ENCODE results near the gene HOXB8. TPM values are rescaled to one million over a fixed set of nuclear protein-coding genes. Genes with fewer than 3 reads are reported as not detected.

The HOXB8 gene
- polyA plus RNA-seq, 1 donor, result 0.49 TPM

DNA sequence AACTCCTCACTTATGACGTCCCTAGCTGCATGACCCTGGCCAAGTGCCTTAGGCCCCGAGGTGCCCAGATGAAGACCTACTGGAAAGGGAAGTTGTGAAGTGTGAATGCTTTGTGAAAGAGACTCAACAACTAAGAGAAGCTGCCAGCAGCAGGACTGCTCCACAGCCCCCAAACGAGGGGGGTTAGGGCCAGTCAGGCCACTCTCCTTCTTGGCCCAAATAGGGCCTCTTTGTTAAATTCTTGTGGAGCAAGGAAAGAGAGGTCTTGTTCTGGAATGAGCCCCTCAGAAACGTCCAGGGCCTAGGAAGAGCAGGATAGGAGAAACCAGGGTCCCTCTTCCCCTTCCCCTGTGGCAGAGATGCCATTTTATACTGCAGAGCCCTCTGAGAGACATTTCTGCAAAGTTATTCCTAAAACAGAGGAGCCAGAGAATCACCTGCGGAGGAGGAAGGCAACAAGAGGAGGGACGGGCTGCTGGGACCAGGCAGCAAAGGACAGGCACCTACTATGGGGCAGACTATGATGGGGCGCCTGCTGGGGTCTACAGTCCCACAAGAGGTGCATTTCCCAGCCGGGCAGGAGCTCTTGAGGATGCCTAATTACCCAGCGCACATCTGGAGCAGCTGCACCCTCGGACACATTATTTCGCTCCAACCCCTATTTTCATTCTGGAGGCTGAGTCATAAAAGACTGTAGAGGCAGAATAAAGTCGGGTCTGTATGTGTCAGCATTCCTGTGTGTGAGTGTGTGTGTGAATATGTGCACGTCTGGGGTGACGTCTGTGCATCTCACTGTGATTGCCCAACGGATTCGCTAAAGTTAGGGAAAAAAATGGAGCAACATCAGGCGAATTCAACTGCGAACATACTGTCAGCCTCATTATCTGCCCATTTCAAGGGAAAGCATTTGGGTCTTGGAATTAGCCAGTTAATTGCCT lies 22.5 kb upstream of the HOXB8 start:
- no peak for DNase-seq

GRCh38 chr17:48636177-48637018 lies 21.3 kb upstream of the HOXB8 start:
- DNase-seq, result no peak

GRCh38 chr17:48634493-48635208 lies 19.6 kb upstream of the HOXB8 start:
- no peak for DNase-seq

GRCh38 chr17:48633266-48633677 lies 18.2 kb upstream of the HOXB8 start:
- no peak for DNase-seq

GRCh38 chr17:48632579-48633265 lies 17.6 kb upstream of the HOXB8 start:
- DNase-seq, result no peak

DNA sequence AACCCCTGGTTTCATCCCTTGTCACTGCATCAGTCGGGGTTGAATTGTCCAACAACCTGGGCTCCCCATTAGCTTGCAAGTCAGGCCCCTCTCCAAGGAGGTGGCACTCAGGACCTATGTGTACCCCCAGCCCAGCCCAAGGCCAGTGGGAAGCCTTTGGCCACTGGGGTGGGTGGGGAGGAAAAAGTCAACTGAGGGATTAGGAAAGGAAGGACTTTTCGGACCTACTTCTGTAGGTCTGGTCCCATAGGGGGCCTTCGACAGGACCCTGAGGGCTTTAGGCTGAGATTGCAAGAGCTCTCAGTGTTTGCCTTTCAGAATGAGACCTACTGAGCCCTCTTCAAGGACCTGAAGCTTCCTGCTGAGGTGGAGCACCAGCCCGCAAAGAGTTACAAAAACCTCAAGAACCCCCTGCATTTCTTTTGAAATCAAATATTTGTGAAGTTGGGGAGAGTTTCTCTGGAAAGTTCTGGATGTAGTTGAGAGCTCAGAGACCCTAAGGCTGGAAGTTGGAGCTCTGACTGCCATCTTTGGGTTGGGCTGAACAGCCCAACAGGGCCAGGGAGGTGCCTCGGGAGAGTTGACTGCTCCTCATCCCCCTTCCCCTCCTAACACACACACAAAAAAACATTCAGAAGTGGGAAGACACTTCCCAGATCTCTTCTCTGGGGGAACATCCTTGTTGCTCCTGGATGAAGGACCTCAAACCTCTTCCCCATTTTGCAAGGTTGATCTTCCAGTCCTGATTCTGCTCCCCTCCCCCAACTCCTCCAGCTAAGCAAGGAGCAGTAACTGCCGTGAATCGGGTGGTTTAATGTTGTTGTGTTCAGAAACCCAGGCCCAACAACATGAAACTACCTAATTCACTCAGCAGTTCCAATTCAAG lies 16.8 kb upstream of the HOXB8 start:
- no peak for DNase-seq

DNA sequence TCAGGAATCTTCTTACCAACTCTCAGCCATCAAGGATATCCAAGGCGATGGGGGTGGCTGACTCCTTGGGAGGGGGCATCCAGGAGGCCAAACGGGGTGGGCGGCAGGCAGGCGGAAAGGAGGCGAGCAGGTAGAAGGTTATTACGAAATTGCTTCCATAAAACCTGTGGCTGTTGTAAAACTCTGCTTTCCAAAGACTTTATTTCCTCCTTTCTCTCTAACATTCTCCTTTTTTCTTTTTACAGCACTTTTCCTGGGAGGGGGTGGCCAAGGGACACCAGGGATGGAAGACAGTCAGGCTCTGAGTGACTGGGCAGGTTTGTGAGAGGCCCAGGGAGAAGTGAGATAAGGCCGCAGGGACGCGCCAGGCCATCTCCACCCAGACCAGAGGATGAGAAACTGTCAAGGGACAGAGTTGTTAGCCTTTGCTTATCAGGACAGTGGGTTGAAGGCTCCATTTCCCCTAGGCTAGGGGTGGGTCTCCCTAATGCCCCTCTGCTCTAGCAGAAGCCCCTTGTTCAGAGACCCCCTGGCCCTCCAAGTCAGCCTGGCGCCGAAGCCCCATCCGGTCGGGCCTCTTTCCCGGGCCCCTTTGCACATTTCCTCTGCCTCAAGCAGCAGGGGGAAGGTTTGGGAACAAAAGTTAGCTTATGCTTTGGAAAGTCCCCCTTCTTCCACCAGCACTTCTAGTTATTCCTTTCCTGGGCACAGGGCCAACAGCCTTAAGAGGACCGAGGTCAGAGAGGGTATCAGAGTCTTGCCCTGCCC lies 16.0 kb upstream of the HOXB8 start:
- DNase-seq, result no peak

DNA sequence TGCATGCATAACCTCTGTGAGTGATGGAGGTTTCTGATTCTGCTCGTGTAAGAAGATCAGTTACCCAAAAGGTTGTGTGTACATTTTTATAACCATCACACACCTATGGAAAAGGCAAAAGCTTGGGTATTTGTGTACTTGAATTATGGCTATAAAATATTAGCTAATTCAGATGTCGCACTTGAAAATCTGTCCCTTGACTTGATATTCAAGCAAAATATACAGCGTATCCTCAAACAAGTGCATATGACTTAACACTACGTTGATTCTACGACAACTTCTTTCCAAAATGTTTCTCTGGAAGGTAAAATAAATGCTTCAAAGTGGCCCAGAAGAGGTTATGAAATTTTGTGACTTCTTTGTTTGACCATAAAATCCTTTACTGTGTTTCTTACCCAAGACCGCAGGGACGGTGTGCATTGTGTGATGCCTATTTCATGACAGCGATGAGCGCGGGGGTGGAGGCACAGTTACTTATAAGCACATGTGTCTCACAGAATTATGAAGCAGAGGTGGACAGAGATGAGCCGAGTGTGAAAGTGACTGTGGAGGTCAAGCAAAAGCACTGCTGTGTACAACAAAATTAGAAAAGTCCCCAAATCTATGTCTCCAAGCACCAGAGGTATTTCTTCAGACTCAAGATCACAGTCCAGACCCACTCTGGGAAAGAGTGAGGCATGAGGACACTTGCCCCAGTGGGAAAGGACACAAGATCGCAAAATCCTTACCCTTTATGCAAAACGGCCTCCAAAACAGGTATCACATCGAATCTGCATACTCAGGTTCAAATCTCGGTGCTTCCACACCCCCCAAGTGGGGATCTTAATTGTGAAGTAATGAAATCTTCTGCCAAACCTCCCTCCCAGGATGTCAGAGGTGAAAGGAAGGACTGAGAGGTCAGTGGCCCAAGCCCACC lies 15.2 kb upstream of the HOXB8 start:
- DNase-seq, result no peak

- DNase-seq, result no peak
These were observed 14.3 kb upstream of the HOXB8 start for GRCh38 chr17:48629411-48629759.

DNA sequence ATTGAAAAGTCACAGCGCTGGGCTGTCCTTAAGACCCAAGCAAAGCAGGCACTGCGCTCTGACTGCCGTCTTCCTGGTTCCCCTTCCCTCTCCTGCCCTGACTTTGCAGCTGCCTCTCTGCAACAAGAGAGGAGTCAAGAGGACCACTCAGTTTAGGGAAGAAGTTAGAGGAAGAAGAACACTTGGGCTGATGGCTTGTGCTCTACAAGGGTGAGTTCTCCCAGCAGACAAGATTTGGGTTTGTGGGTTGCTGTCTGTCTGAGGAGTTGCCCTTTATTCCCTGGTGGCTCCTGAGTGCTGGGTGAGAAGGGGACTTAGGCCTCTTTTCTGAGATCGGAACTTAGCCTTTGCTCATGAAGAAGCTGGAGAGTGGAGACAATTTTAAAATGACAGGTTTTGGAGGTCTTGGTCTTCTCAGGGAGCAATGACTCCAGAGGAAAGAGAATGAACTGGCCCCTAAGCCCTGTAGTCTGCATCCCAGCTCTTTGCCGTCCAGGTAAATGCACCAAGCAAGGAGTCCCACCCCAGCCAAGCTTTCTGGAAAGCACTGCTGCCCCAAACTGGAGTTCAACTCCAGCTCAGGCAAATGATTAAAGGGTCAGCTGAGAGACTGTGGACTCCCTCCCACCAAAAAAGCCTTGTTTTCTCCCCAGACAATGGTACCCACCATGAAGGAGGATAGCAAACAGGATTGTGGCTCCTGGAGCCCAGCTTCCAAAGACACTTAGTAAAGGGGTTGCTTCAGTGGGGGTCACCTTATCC lies 13.7 kb upstream of the HOXB8 start:
- no peak for DNase-seq

DNA sequence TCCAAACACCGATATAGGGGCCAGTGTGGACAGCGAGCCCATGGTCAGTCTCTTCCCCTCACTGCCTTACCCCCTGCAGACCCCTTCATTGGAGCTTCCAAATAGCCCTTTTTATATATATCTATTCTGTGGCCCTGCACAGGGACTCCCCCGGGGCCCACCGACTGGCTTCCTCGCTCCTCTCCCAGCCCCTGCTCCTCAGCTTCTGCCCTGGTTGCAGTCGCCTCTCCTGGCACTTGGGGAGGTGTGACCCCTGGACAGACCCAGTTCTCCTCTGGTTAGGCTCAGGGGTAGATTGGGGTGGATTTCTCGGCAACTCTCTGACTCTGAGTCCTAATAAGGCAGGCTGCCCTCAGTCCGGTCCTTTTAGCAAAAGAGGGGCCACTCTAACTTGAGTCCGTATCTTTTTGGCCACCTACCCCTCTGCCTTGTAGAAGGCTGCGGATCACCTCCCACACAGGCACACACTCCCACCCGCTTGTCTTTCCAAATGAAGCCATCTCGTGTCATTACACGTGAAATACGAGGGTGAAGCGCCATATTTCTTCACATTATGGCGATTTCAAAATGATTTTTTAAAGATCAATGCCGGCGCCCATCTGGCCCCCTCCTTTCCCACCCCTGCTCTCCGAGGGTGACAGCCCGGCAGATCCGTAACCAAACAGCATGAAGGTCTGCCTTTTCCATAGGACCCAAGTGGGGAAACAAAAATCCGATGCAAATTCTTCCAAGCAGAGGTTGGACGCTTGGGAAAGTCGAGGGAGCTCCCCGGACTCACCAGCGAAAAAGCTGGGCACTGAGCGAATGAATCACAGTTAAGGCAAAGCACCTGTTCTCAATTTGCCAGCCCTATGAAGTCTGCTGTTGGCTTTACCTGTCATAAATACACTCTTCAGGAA lies 12.8 kb upstream of the HOXB8 start:
- DNase-seq, result no peak

DNA sequence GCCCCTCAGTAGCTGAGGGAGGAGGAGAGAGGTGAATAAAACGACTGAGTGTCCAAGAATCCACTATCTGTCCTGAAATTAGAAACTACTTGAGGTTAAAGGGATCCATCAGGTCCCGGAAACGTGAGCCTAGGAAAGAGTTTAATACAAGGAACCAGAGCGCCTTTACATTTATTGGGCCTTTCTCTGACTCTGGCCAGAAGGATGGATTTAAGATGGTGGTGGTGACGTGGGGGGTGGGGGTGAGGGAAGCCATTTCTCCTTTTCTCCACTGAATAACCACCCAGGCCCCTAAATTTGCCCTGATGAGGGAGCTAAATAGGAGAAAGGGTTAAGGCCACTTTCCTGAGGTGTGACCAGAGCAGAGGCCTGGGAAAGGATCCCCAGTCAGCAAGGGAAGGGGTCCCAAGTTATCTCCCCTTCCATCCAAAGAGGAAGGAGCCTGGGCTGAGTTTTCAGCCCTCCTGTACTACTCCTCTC lies 12.1 kb upstream of the HOXB8 start:
- DNase-seq, result no peak

DNA sequence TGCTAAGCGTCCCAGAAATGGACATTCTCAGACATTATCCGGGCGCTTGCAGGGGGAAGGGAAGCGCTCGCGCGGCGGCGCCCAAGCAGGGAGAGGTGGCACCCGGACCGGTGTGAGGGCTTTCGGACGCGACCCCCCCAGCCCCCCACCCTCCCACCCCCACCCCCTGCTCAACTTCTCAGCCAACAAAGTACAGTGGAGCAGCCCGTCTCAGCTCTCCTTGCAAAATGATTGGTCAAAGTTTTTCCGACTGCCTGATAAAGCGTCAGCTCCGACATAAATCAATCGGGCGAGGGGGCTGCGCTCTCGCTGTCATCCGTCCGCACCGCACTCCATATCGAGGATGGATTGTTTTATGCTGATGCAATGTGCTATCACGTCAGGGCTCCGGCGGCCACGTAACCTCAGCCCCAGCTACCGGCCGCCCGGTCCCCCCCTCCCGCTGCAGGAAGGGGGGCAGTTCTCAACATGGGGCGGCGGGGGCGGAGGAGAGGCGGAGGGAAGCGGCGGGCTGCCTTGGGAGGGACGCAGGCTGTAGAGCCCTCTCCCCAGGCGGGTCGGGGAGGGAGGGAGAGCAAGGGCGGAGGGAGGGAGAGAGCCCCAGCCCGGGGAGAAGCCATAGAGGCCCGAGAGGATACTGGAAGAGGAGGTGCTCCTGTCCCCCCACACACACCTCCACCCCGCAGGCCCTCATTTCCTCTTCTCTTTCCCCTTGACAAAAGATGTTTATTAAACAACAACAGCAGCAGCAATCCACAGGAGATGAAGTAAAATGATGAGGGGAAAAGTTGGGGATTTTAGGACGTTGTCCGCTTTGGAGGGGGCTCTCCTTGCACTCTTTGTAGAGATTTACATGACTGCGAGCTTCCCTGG lies 11.4 kb upstream of the HOXB8 start, which contains the start of gene HOXB9:
Gene HOXB9, minus strand, starts transcription at position 114 of the 873 bp plus-strand sequence. Its CDS starts 89 bp downstream, at position 25.
- no peak for DNase-seq

DNA sequence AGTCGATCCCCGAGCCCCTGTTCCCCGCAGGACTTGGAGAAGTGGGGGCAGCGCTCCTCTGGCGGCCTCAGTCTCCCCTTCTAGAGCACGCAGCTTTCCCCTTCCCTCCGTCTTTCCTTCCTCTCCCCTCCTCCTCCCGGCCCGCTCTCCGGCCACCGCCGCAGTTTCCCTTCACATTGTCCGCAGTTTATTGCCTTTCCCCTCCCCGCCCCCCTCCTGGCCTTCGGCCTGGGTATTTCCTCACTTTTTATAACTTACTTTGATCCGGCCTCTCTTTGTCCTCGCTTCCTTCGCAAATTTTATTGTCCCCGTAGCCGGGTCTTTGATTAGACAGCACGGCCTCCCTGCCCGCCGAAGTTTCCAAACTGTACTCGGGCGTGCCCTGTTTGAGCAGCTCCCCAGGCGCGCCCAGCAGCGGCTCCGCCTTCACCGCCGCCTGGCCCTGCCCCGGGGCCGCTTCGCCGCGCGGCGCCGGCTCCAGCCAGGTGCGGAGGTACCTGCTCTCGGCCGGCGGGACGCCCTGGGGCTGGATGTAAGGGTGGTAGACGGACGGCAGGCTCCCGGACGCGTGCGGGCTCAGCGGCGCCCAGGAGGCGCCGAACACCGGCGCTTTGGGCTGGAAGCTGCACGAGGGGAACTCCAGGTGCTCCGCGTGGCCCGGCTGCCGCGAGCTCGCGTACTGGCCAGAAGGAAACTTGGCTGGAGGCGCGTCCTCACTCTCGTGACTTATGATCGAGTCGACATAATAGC lies 10.6 kb upstream of the HOXB8 start:
- DNase-seq, result no peak

Measured in hindlimb muscle (tissue), 1 donor.